Keratinocyte (primary cell): Measurements from ENCODE around the gene TH. TPM values are rescaled to one million over a fixed set of nuclear protein-coding genes. Genes with fewer than 3 reads are reported as not detected.

Source experiments
- DNase-seq: peaks from one replicate; pipeline ENCODE4 v3.0.0-alpha.2; 2011; ENCODE audit warnings: low read depth, missing footprints, low spot score
- FAIRE-seq: peaks from 2 replicates; lab custom pipeline; 2011; peaks lifted over from hg19 to GRCh38; lab: Jason Lieb, UNC
- H2AFZ ChIP-seq: 2 replicates; pipeline ENCODE4 v1.6.0; 2012; ENCODE audit warnings: low read length, control low read depth, inconsistent platforms; ENCODE audit not compliant: control insufficient read depth
- H3K27ac ChIP-seq: 2 replicates; pipeline ENCODE4 v1.5.1; 2011; ENCODE audit warnings: low read length; ENCODE audit not compliant: control insufficient read depth, insufficient read depth
- H3K27me3 ChIP-seq: 3 replicates; pipeline ENCODE4 v1.6.0; 2011; ENCODE audit warnings: low read length; ENCODE audit not compliant: control insufficient read depth, insufficient read depth; ENCODE audit errors: extremely low read depth
- H3K36me3 ChIP-seq, 2 experiments: 2 replicates in 1 of 2; 3 replicates in 1 of 2; pipeline ENCODE4 v1.5.1; 2011; ENCODE audit warnings: low read length in 2 of 2, mild to moderate bottlenecking in 1 of 2; ENCODE audit not compliant: control insufficient read depth in 2 of 2, insufficient read depth in 2 of 2; ENCODE audit errors: extremely low read depth in 1 of 2
- H3K4me1 ChIP-seq: 3 replicates; pipeline ENCODE4 v1.5.1; 2011; ENCODE audit warnings: low read length; ENCODE audit not compliant: control insufficient read depth, insufficient read depth; ENCODE audit errors: extremely low read depth
- H3K4me2 ChIP-seq: 3 replicates; pipeline ENCODE4 v1.6.0; 2011; ENCODE audit warnings: low read depth, low read length; ENCODE audit not compliant: control insufficient read depth, insufficient read depth; ENCODE audit errors: extremely low read depth
- H3K4me3 ChIP-seq, 3 experiments: fragments of 200-600 bp in 1 of 3; sonication (generic) in 1 of 3; 2 replicates in 2 of 3; 3 replicates in 1 of 3; pipeline ENCODE4 v1.5.1; 2011 to 2016; ENCODE audit warnings: low read length in 3 of 3, mild to moderate bottlenecking in 3 of 3, control low read depth in 2 of 3, inconsistent platforms in 1 of 3, low read depth in 1 of 3, mixed read lengths in 1 of 3, mixed run types in 1 of 3, moderate library complexity in 1 of 3; ENCODE audit not compliant: control insufficient read depth in 2 of 3, insufficient read depth in 2 of 3; ENCODE audit errors: extremely low read depth in 1 of 3
- H3K79me2 ChIP-seq: 2 replicates; pipeline ENCODE4 v1.6.0; 2012; ENCODE audit warnings: low read length; ENCODE audit not compliant: control insufficient read depth, insufficient read depth
- H3K9ac ChIP-seq: 3 replicates; pipeline ENCODE4 v1.6.0; 2011; ENCODE audit warnings: low read length; ENCODE audit not compliant: control insufficient read depth, insufficient read depth; ENCODE audit errors: extremely low read depth
- H3K9me1 ChIP-seq: 3 replicates; pipeline ENCODE4 v1.6.0; 2011; ENCODE audit warnings: low read length; ENCODE audit not compliant: control insufficient read depth, insufficient read depth; ENCODE audit errors: extremely low read depth
- H3K9me3 ChIP-seq: 2 replicates; pipeline ENCODE4 v1.5.1; 2012; ENCODE audit warnings: low read depth, low read length; ENCODE audit not compliant: control insufficient read depth
- H4K20me1 ChIP-seq: 3 replicates; pipeline ENCODE4 v1.6.0; 2011; ENCODE audit warnings: low read length; ENCODE audit not compliant: control insufficient read depth, insufficient read depth; ENCODE audit errors: extremely low read depth
- CTCF ChIP-seq, 3 experiments: IDR thresholded peaks in 1 of 3; conservative IDR thresholded peaks in 1 of 3; optimal IDR thresholded peaks in 1 of 3; 2 replicates in 2 of 3; 3 replicates in 1 of 3; pipeline versions ENCODE3 to v1.5.1; 2011; ENCODE audit warnings: low read length in 3 of 3, mild to moderate bottlenecking in 3 of 3, moderate library complexity in 2 of 3, control low read depth in 1 of 3, inconsistent platforms in 1 of 3; ENCODE audit not compliant: insufficient read depth in 2 of 3; ENCODE audit errors: extremely low read depth in 1 of 3
- EZH2 ChIP-seq: IDR thresholded peaks from one replicate; pipeline ENCODE4 v1.6.1; 2012; ENCODE audit warnings: inconsistent platforms, mild to moderate bottlenecking, low read length, moderate library complexity
- dilution Hi-C: fragments of 300-500 bp; cut with MboI; formaldehyde crosslinking; loops from one replicate; pipeline ENCODE4 v1.7.0; 2020; ENCODE audit warnings: low sequenced_read_pairs; ENCODE audit not compliant: extremely low pct_ligation_motif_present
- polyA plus RNA-seq, 5 experiments: library from polyadenylated mRNA; depleted of rRNA in 3 of 5; stranded (reverse) in 3 of 5; stranded (forward) in 1 of 5; unstranded in 1 of 5; fragments of >200 nt; gene quantifications; 1 replicate in 1 of 5; 2 replicates in 3 of 5; 3 replicates in 1 of 5; pipeline versions ENCODE4 v1.2.1 to v1.2.3, GENCODE V29; 2011 to 2012; ENCODE audit warnings: missing spikeins in 2 of 5, low read depth in 1 of 5, low replicate concordance in 1 of 5

TH gene
- polyA plus RNA-seq, 1 donor (not counting 4 experiments of a cell fraction or from before 2014, with no cell fraction given): 0.50 TPM

GRCh38 chr11:2123628-2123960 lies 48.0 kb downstream of the TH start:
- no peak for DNase-seq
- H3K9me3 ChIP-seq: no peaks in the 10 kb centered on the region
- no peaks in the 10 kb centered on the region for H3K4me1 ChIP-seq
- no peak overlapping the region for H3K4me3 ChIP-seq
- H2AFZ ChIP-seq: no peak overlapping the region
- no peak overlapping the region for H3K4me2 ChIP-seq
- no peaks in the 10 kb centered on the region for H3K79me2 ChIP-seq
- dilution Hi-C loops: no loop called here
- H3K9ac ChIP-seq: no peak overlapping the region
- H3K36me3 ChIP-seq: no peaks in the 10 kb centered on the region
- TF ChIP-seq CTCF (optimal IDR thresholded peaks at IDR 0.05 in 1 of 3, IDR thresholded peaks at IDR 0.05 in 1 of 3, conservative IDR thresholded peaks at IDR 0.05 in 1 of 3; ENCODE audit: extremely low read depth in 1 of 3, insufficient read depth in 2 of 3, low read length in 3 of 3): no peak
- no peak for TF ChIP-seq EZH2
- FAIRE-seq: no peak
- no peaks in the 10 kb centered on the region for H4K20me1 ChIP-seq
- no peaks in the 10 kb centered on the region for H3K9me1 ChIP-seq
- H3K27me3 ChIP-seq: peaks cover 30% of the 10 kb centered on the region
- H3K27ac ChIP-seq: no peak overlapping the region

- no peak for DNase-seq
- Histone ChIP-seq H3K36me3 (no peaks in the 10 kb centered on the region), H3K4me3 (no peak overlapping the region), H3K27me3 (peaks cover 33% of the 10 kb centered on the region), H4K20me1 (no peaks in the 10 kb centered on the region), H3K4me2 (no peak overlapping the region), H3K27ac (no peak overlapping the region), H2AFZ (no peak overlapping the region), H3K79me2 (no peaks in the 10 kb centered on the region), H3K9me3 (no peaks in the 10 kb centered on the region), H3K9ac (no peak overlapping the region), H3K9me1 (no peaks in the 10 kb centered on the region), H3K4me1 (no peaks in the 10 kb centered on the region)
- no peak for FAIRE-seq
- TF ChIP-seq CTCF (optimal IDR thresholded peaks at IDR 0.05 in 1 of 3, IDR thresholded peaks at IDR 0.05 in 1 of 3, conservative IDR thresholded peaks at IDR 0.05 in 1 of 3; ENCODE audit: extremely low read depth in 1 of 3, insufficient read depth in 2 of 3, low read length in 3 of 3) (peak in 1 of 3 experiments; percentile 16), EZH2 (no peak)
- dilution Hi-C loops: no loop called here
These were observed 48.5 kb downstream of the TH start for GRCh38 chr11:2122907-2123627.
